ENCODE measurements around the gene CNTN5. TPM values are rescaled to one million over a fixed set of nuclear protein-coding genes. Genes with fewer than 3 reads are reported as not detected.

CNTN5 gene
- polyA plus RNA-seq, 1 of the 3 experiments (the other 2 are of a cell fraction) = not detected

DNA sequence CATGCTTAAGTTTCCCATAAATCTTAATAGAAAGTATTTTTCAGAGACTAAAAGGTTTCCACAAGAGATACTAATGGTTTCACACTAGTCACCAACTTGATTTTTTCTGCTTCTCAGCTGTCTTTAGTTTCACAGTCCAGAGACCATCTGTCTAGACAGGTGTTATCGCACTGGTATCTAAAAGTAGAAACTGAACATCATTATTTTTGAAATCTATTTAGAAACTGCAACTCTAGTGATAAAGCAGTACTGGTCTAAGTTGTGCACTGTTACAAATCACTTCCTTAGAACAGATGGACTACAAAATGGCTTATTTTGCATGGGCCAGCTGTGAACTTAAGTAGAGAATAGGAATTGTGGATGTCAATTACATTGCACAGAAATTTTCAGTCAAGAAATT is 78.0 kb downstream of the CNTN5 start:
- Histone ChIP-seq H3F3A (replicated peaks; ENCODE audit: insufficient read depth) (no peaks in the 10 kb centered on the region), H3K9me3 (no peaks in the 10 kb centered on the region), H3K79me2 (ENCODE audit: insufficient read depth) (no peaks in the 10 kb centered on the region), H3K4me1 (ENCODE audit: control insufficient read depth in 1 of 2, insufficient read depth in 2 of 2, low read depth in 1 of 2, low read length in 1 of 2) (no peaks in the 10 kb centered on the region), H3K27ac (ENCODE audit: low read depth in 2 of 2, low read length in 1 of 2) (no peak overlapping the region), H3K4me2 (no peak overlapping the region), H2AFZ (ENCODE audit: low read depth) (no peak overlapping the region), H4K20me1 (ENCODE audit: insufficient read depth) (no peaks in the 10 kb centered on the region), H3K9ac (no peak overlapping the region), H3K27me3 (ENCODE audit: insufficient read depth) (no peaks in the 10 kb centered on the region), H3K36me3 (replicated peaks in 1 of 2; ENCODE audit: control insufficient read depth in 1 of 2, insufficient read depth in 2 of 2, low read length in 1 of 2) (no peaks in the 10 kb centered on the region), H3K9me2 (no peaks in the 10 kb centered on the region), H3K4me3 (ENCODE audit: low read depth in 2 of 2, low read length in 1 of 2) (no peak overlapping the region)
- no peak for DNase-seq
- CTCF ChIA-PET = no interaction called here
- TF ChIP-seq, protein P1, sequence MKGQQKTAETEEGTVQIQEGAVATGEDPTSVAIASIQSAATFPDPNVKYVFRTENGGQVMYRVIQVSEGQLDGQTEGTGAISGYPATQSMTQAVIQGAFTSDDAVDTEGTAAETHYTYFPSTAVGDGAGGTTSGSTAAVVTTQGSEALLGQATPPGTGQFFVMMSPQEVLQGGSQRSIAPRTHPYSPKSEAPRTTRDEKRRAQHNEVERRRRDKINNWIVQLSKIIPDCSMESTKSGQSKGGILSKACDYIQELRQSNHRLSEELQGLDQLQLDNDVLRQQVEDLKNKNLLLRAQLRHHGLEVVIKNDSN (IDR thresholded peaks at IDR 0.05; ENCODE audit: borderline replicate concordance, low read depth) = no peak
- TF ChIP-seq MXI1 (IDR thresholded peaks at IDR 0.05; ENCODE audit: low read depth, low read length) (no peak), YY1 (IDR thresholded peaks at IDR 0.05; ENCODE audit: low read depth) (no peak), NRF1 (IDR thresholded peaks at IDR 0.05; ENCODE audit: low read depth, low read length) (no peak), POLR2AphosphoS5 (IDR thresholded peaks at IDR 0.05; ENCODE audit: low read depth, low read length) (no peak), RAD21 (IDR thresholded peaks at IDR 0.05; ENCODE audit: low read length) (no peak), ELF1 (IDR thresholded peaks at IDR 0.05) (no peak), SMC3 (IDR thresholded peaks at IDR 0.05; ENCODE audit: low read depth, low read length) (no peak), GABPA (IDR thresholded peaks at IDR 0.05; ENCODE audit: low read depth) (no peak), EZH2phosphoT487 (IDR thresholded peaks at IDR 0.05; ENCODE audit: borderline replicate concordance, low read depth) (no peak), NFIC (IDR thresholded peaks at IDR 0.05; ENCODE audit: borderline replicate concordance) (no peak), SIN3A (IDR thresholded peaks at IDR 0.05; ENCODE audit: borderline replicate concordance, low read depth, low read length) (no peak), FOSL2 (IDR thresholded peaks at IDR 0.05; ENCODE audit: borderline replicate concordance, low read depth) (no peak), JUND (IDR thresholded peaks at IDR 0.05) (no peak), RFX5 (IDR thresholded peaks at IDR 0.05; ENCODE audit: low read length) (no peak), TAF1 (IDR thresholded peaks at IDR 0.05; ENCODE audit: borderline replicate concordance, low read depth, low read length) (no peak), MEF2A (IDR thresholded peaks at IDR 0.05; ENCODE audit: borderline replicate concordance, low read depth) (no peak)
- TF ChIP-seq, protein P2, sequence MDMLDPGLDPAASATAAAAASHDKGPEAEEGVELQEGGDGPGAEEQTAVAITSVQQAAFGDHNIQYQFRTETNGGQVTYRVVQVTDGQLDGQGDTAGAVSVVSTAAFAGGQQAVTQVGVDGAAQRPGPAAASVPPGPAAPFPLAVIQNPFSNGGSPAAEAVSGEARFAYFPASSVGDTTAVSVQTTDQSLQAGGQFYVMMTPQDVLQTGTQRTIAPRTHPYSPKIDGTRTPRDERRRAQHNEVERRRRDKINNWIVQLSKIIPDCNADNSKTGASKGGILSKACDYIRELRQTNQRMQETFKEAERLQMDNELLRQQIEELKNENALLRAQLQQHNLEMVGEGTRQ (IDR thresholded peaks at IDR 0.05; ENCODE audit: borderline replicate concordance, low read depth, low read length) = no peak
- TF ChIP-seq, protein P3, sequence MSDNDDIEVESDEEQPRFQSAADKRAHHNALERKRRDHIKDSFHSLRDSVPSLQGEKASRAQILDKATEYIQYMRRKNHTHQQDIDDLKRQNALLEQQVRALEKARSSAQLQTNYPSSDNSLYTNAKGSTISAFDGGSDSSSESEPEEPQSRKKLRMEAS (IDR thresholded peaks at IDR 0.05; ENCODE audit: low read depth) = no peak
- TF ChIP-seq, protein P4, sequence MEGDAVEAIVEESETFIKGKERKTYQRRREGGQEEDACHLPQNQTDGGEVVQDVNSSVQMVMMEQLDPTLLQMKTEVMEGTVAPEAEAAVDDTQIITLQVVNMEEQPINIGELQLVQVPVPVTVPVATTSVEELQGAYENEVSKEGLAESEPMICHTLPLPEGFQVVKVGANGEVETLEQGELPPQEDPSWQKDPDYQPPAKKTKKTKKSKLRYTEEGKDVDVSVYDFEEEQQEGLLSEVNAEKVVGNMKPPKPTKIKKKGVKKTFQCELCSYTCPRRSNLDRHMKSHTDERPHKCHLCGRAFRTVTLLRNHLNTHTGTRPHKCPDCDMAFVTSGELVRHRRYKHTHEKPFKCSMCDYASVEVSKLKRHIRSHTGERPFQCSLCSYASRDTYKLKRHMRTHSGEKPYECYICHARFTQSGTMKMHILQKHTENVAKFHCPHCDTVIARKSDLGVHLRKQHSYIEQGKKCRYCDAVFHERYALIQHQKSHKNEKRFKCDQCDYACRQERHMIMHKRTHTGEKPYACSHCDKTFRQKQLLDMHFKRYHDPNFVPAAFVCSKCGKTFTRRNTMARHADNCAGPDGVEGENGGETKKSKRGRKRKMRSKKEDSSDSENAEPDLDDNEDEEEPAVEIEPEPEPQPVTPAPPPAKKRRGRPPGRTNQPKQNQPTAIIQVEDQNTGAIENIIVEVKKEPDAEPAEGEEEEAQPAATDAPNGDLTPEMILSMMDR (IDR thresholded peaks at IDR 0.05) = no peak
- WGBS (ENCODE audit: low lambda C conversion rate) = 0% methylated on average over 1 of the region's 1 CpG
- POLR2A ChIA-PET = no interaction called here

All from SK-N-SH (cell line).